ENCODE data around the gene RAB40C.

RAB40C gene

DNA sequence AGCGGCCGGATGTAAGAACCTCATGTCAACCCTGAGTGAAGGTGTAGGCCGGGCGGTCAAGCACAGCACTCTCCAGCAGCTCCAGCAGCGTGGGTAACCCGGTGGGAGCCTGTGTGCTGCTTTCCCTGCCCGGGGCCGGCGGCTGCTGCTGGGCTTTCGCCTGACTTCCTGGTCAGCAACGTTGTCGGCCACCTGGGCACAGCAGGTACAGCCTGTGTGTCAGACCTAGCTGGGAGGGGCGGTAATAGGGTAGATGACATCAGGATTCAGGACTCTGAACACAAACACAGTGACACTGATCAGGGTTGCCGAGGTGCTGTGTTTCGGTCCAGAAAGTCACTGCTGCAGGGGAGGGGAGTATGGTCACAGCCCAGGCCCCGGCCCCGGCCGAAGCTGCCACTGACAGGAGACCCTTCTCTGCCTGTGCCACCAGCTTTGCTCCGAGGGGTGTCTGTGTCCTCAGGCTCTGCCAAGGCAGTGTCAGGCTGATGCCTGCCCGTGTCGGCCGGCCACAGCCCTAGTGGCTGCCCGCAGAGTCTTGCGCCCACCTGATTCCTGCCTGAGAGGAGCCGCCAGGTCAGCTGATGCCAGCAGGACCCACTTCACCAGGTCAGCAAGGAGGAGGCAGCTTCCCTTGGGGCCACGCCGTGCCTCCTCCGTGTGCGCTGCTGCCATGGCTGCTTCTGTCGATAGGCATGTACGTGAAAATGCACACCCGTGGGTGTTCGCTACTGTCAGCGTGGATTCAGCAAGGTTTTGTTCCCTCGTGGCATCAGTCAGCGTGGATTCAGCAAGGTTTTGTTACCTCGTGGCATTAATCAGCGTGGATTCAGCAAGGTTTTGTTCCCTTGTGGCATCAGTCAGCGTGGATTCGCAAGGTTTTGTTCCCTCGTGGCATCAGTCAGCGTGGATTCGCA is 9.2 kb downstream of the RAB40C start:
- in situ Hi-C loops (cut with HindIII; ENCODE audit: low pct_ligation_motif_present, low pct_unique_long_range_greater_than_20kb, low sequenced_read_pairs) = no loop called here
- DNase-seq = no peak

- no peak for DNase-seq
- in situ Hi-C loops (cut with HindIII; ENCODE audit: low pct_ligation_motif_present, low pct_unique_long_range_greater_than_20kb, low sequenced_read_pairs) = no loop called here
These were observed 10.9 kb downstream of the RAB40C start for GRCh38 chr16:600781-601180.

GRCh38 chr16:603933-604332 is 14.1 kb downstream of the RAB40C start:
- in situ Hi-C loops (cut with HindIII; ENCODE audit: low pct_ligation_motif_present, low pct_unique_long_range_greater_than_20kb, low sequenced_read_pairs) = no loop called here
- DNase-seq = no peak

GRCh38 chr16:606656-607307 is 16.9 kb downstream of the RAB40C start:
- in situ Hi-C loops (cut with HindIII; ENCODE audit: low pct_ligation_motif_present, low pct_unique_long_range_greater_than_20kb, low sequenced_read_pairs) = no loop called here
- DNase-seq = no peak

DNA sequence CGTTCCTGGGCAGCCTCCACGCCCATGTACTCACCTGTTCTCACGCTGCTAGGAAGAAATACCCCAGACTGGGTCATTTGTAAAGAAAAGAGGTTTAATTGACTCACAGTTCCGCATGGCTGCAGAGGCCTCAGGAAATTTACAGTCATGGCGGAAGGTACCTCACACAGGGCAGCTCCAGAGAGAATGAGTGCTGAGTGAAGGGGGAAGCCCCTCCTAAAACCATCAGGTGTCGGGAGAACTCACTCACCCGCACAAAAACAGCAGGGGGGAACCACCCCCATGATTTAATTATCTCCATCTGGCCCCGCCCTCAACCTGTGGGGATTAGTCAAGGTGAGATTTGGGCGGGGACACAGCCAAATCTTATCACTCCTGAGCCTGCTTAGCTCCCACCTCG is 18.2 kb downstream of the RAB40C start:
- no peak for DNase-seq
- in situ Hi-C loops (cut with HindIII; ENCODE audit: low pct_ligation_motif_present, low pct_unique_long_range_greater_than_20kb, low sequenced_read_pairs) = no loop called here

DNA sequence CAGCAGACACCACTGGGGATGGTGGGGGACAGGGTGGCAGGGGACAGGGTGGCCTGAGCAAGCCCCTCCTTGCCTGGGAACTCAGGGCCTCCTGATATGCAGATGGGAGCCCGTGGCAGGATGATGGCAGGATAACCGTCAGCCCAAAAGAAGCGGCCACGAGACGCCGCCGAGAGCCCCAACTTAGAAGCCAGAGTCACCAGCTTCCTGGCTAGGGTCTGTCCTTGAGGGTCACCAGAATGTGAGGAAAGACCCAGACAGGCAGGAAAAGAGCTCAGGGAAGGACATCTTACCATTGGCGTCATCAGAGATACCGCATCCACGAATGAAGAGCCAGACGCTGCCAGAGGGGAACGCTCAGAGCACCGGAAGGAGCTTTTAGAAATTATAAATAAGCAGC is 19.4 kb downstream of the RAB40C start:
- no peak for DNase-seq
- in situ Hi-C loops (cut with HindIII; ENCODE audit: low pct_ligation_motif_present, low pct_unique_long_range_greater_than_20kb, low sequenced_read_pairs) = no loop called here

DNA sequence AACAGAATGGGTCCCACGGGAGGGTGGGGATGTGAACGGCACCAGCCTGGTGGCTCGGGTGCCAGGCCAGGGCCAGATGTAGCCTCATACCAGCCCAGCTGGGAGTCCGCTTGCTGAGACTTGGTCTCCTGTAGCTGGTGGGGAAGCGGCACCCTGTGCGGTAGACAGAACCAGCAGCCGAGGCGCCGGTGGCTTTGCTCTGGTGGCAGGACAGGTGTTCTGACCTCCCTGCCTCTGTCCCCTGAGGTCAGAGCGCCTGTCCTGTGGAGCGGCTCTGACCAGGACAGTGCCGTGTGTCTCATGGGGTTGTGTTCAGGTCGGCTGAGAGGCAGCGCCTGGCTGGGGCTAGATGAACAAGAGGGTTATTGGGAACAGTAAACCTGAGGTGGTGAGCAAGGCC is 20.1 kb downstream of the RAB40C start:
- in situ Hi-C loops (cut with HindIII; ENCODE audit: low pct_ligation_motif_present, low pct_unique_long_range_greater_than_20kb, low sequenced_read_pairs) = no loop called here
- DNase-seq = no peak

DNA sequence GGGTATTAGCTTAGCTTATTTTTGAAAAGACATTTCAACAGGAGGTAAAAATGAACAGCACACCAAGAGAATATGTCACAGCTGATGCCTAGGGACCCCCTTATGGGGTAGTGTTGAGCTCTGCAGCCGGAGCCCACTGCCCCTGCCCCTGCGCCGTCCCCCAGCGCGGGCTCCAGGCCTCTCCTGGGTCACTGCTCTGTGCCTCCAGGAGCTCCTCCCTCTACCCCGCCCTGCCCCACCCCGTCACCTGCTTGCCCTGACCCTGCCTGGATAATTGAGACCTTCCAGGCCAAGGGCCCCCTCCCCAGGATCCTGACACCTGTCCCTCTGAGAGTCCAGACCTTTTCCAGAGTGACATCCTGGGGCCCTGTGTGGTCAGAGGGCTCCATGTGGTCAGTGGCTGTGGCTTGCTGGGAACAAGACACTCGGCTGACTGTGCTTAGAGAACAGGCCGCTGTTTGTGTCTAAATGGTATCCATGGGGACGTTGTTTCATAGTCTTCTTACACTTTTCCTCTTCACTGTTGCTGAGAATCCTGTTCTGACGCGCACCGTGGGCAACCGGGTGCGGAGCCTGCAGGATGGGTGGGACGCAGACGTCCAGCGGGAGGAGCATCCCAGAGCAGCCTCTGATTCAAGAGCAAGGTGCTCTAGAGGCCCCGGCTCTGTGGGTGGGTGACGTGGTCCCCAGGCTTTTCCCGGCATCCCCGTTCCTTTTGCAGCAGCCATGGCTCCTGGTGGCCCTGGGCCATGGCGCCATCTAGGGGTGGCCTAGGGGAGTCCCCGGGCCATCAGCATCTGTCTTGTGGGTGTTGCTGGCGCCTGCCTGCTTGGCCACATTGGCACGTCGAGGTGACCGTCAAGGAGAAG is 20.9 kb downstream of the RAB40C start:
- no peak for DNase-seq
- in situ Hi-C loops (cut with HindIII; ENCODE audit: low pct_ligation_motif_present, low pct_unique_long_range_greater_than_20kb, low sequenced_read_pairs) = no loop called here

GRCh38 chr16:615122-615521 is 25.3 kb downstream of the RAB40C start:
- in situ Hi-C loops (cut with HindIII; ENCODE audit: low pct_ligation_motif_present, low pct_unique_long_range_greater_than_20kb, low sequenced_read_pairs) = no loop called here
- no peak for DNase-seq

- no peak for DNase-seq
- in situ Hi-C loops (cut with HindIII; ENCODE audit: low pct_ligation_motif_present, low pct_unique_long_range_greater_than_20kb, low sequenced_read_pairs) = no loop called here
These were observed 27.1 kb downstream of the RAB40C start for GRCh38 chr16:616733-617586.

- in situ Hi-C loops (cut with HindIII; ENCODE audit: low pct_ligation_motif_present, low pct_unique_long_range_greater_than_20kb, low sequenced_read_pairs) = no loop called here
- DNase-seq = no peak
These were observed 28.0 kb downstream of the RAB40C start for GRCh38 chr16:617855-618254.

DNA sequence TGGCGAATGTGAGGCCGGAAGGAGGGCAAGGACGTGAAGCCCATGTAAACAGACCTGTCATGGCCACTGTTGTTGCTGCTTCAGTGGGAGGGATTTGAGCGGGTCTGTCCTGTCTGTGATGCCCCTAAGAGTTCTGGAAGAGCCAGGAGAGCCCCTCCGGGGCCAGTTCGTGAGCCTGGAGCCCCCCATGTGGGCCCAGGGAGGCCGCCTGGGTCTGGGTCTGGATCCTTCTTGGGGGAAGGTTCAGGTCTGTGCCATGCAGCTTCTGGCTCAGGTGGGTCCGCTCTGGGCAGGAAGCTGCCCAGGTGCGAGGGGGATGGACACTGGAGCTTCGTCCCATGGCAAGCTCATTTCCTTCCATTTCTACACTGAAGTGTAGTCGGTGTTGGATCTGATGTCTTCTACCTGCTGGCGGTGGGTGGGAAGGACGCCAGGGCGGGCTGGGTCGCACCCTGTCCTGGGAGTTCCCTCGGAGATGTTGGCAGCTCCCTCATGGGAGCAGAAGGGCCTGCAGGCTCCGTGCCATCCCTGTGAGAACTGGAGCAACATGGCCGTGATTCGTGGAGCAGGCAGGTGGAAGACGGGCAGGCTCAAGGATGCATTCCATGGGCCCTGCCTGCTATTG is 29.7 kb downstream of the RAB40C start:
- in situ Hi-C loops (cut with HindIII; ENCODE audit: low pct_ligation_motif_present, low pct_unique_long_range_greater_than_20kb, low sequenced_read_pairs) = no loop called here
- DNase-seq = no peak

DNA sequence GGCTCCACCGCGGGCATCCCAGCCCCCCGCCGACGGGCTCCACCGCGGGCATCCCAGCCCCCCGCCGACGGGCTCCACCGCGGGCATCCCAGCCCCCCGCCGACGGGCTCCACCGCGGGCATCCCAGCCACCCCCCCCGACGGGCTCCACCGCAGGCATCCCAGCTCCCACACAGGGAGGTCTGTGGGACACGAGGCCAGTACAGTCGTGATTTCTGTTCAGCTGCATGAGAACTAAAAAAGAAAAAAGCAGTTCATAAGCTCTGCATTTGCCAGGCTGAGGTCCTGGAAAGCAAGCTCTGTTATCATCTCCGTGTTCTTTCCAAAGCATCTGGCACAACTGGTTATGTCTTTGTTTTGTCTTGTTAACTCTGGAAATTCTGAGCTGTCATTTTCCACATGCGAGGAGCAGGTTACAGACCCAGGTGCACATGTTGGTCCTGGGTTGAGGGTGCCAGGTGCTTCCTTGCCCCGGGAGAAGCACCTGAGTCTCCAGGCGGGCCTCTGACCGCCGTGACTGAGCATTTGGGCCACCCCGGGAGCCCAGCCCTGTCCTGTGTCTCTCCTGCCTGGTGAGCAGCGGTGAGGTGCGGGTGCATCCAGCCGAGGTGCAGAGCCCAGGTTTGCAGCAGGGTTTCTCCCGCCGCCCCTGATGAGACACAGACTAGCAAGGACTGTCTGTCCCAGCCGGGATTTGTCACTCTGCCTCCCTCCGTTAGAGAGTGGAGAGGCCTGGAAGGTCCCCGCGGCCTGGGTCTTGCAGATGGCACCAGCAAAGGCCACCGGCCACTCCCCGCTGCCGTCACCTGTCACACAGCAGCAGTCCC is 31.0 kb downstream of the RAB40C start:
- in situ Hi-C loops (cut with HindIII; ENCODE audit: low pct_ligation_motif_present, low pct_unique_long_range_greater_than_20kb, low sequenced_read_pairs) = no loop called here
- no peak for DNase-seq

DNA sequence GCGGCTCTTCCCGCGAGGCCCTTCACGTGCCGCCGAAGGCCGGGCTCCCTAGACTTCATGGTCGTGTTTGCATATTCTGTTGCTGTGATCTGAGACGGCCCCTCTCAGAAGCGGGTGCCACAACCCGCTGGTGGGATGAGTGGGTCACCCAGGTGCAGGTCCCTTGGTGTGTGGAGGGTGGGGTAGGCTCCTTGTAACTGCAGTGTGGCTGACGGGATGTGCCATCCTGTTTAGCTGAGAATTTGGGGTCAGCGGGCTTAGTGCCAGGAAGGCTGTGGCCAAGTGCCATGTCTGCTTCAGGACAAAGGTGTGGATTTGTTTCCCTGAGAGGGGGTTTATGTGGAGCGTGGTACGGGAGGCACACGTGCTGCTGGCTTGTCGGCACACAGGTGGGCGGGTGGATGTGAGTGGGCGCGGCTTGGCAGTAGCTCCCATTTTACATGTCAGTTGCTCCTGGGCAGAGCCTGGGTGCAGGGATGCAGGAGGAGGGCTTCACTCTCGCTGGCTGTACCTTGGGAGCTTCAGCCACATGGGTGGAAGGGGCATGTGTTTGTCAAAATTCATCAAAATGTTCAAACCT is 31.8 kb downstream of the RAB40C start:
- DNase-seq = no peak
- in situ Hi-C loops (cut with HindIII; ENCODE audit: low pct_ligation_motif_present, low pct_unique_long_range_greater_than_20kb, low sequenced_read_pairs) = no loop called here

- no peak for DNase-seq
- in situ Hi-C loops (cut with HindIII; ENCODE audit: low pct_ligation_motif_present, low pct_unique_long_range_greater_than_20kb, low sequenced_read_pairs) = no loop called here
These were observed 33.0 kb downstream of the RAB40C start for GRCh38 chr16:622920-623280.

DNA sequence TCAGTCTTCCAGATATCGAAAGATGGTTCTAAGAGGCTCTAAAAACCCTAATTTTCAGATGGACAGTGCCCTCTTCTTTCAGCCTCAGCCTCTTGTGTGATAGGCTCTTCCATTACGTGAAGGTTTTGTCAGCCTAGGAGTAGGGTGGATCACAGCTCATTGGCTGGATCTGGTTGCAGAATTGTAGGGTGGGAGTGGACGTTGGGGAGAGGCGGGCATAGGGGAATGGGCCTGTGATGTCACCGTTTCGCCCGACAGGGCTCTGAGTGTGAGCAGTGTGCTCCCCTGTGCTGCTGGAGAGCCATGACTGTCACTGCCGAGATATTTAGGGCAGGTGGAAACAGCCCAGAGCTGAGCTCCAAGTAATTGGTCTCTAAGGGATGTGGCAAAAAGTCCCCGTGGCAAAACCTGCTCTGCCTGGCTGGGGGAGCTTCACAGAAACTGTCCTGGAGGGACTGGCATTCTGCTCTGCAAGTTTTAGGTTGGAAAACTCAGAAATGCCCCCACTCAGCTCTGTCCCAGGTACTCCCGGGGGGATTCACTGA is 34.7 kb downstream of the RAB40C start:
- no peak for DNase-seq
- in situ Hi-C loops (cut with HindIII; ENCODE audit: low pct_ligation_motif_present, low pct_unique_long_range_greater_than_20kb, low sequenced_read_pairs) = no loop called here
